Lung (tissue), 12 donors: Measurements from ENCODE around the gene TOM1L2. TPM values are rescaled to one million over a fixed set of nuclear protein-coding genes. Genes with fewer than 3 reads are reported as not detected.

ENCODE experiments used
- ATAC-seq: fragments of 200-7000 bp; cut with Tn5 transposase; one replicate; pipeline ENCODE4 v1.9.1; 2020; ENCODE audit warnings: moderate number of reproducible peaks; ENCODE audit not compliant: insufficient read depth, low FRiP score
- DNase-seq, 3 donors: peaks; one replicate each; pipeline ENCODE4 v3.0.0-alpha.2; 2013 to 2017
- H3K27ac ChIP-seq, 2 donors: one replicate each; pipeline ENCODE4 v1.5.1; 2013; ENCODE audit warnings: mild to moderate bottlenecking in 2 of 2, moderate library complexity in 2 of 2, control low read depth in 1 of 2, inconsistent platforms in 1 of 2, low read depth in 1 of 2, low read length in 1 of 2
- H3K27me3 ChIP-seq, 3 donors: one replicate each; pipeline ENCODE4 v1.5.1; 2013; ENCODE audit warnings: low read length in 2 of 3; ENCODE audit not compliant: control insufficient read depth in 3 of 3, insufficient read depth in 3 of 3
- H3K36me3 ChIP-seq, 4 donors: one replicate each; pipeline ENCODE4 v1.5.1; 2013; ENCODE audit warnings: low read length in 4 of 4, mild to moderate bottlenecking in 1 of 4, moderate library complexity in 1 of 4; ENCODE audit not compliant: control insufficient read depth in 4 of 4, insufficient read depth in 4 of 4
- H3K4me1 ChIP-seq, 5 donors: one replicate each; pipeline ENCODE4 v1.5.1; 2013; ENCODE audit warnings: low read length in 5 of 5, mild to moderate bottlenecking in 2 of 5, moderate library complexity in 1 of 5; ENCODE audit not compliant: control insufficient read depth in 5 of 5, insufficient read depth in 5 of 5
- H3K4me3 ChIP-seq: one replicate; pipeline ENCODE4 v1.5.1; 2013; ENCODE audit warnings: mild to moderate bottlenecking, control low read depth, moderate library complexity
- H3K9ac ChIP-seq, 2 donors: one replicate each; pipeline ENCODE4 v1.5.1; 2013; ENCODE audit warnings: low read length in 2 of 2, control low read depth in 1 of 2; ENCODE audit not compliant: insufficient read depth in 1 of 2
- H3K9me3 ChIP-seq, 4 donors: one replicate each; pipeline ENCODE4 v1.5.1; 2013; ENCODE audit warnings: low read length in 3 of 4, mild to moderate bottlenecking in 1 of 4, moderate library complexity in 1 of 4; ENCODE audit not compliant: control insufficient read depth in 4 of 4, insufficient read depth in 3 of 4
- CTCF ChIP-seq: IDR thresholded peaks from 2 replicates; pipeline ENCODE4 v1.5.1; 2012; ENCODE audit warnings: mild to moderate bottlenecking; ENCODE audit errors: control extremely low read depth, extremely low read depth
- WGBS, 2 donors: extraction: QIAGEN DNeasy Blood & Tissue Kit; methylation state at CpG; one replicate each; pipeline ENCODE4 v1.1.7; 2013; 5-methylcytosine and 5-hydroxymethylcytosine counted together
- polyA plus RNA-seq, 2 donors: library from polyadenylated mRNA; stranded (reverse); fragments of 200-250 nt; gene quantifications; one replicate each; pipeline ENCODE4 v1.2.1, GENCODE V29; 2013
- total RNA-seq, 2 donors: library from RNA; depleted of rRNA in 1 of 2; stranded (reverse); fragments of >200 nt in 1 of 2; gene quantifications; one replicate each; pipeline ENCODE4 v1.2.1, GENCODE V29; 2014 to 2021
- donor health status: control.
- donor health status: control.
- donor health status: Bipolar disorder and iron deficiency.
- donor health status: healthy.
- donor health status: DM: yes; HTN: yes; CAD: no.

TOM1L2 gene
- total and polyA plus RNA-seq, 4 donors = 21.5 to 56.5 (median 35.8) TPM

DNA sequence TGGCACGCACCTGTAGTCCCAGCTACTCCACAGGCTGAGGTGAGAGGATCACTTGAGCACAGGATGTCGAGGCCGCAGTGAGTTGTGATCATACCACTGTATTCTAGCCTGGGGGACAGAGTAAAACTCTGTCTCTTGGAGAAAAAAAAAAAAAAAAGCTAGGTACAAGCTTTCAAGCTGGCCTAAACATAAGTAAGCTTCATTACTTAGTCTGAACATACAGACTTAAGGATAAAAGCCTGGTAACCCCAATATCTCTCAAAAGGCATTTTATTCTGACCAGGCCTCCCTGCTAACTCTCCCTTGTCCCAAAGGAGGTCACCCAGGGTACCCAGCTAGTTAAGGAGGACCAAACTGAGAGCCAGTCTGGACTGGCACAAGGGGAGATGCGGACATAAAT lies 46.2 kb downstream of the TOM1L2 start:
- Histone ChIP-seq H3K9ac (no peak overlapping the region), H3K36me3 (no peaks in the 10 kb centered on the region), H3K27ac (no peak overlapping the region), H3K4me3 (no peak overlapping the region), H3K27me3 (no peaks in the 10 kb centered on the region), H3K4me1 (peaks cover 17 to 27% (median 21%) of the 10 kb centered on the region in 5 donors), H3K9me3 (no peaks in the 10 kb centered on the region)
- no peak for ATAC-seq
- no peak for DNase-seq
- 80 to 87% methylated on average over 4 of the region's 4 CpGs for WGBS, 2 donors
- no peak for TF ChIP-seq CTCF

GRCh38 chr17:17924857-17925250 lies 47.3 kb downstream of the TOM1L2 start:
- TF ChIP-seq CTCF = no peak
- H3K4me1 ChIP-seq = peaks cover 18 to 25% (median 19%) of the 10 kb centered on the region in 5 donors
- no peak overlapping the region for H3K9ac ChIP-seq
- no peaks in the 10 kb centered on the region for H3K36me3 ChIP-seq
- no peak for ATAC-seq
- H3K27ac ChIP-seq = no peak overlapping the region
- H3K4me3 ChIP-seq = no peak overlapping the region
- DNase-seq = no peak
- no peaks in the 10 kb centered on the region for H3K27me3 ChIP-seq
- no peaks in the 10 kb centered on the region for H3K9me3 ChIP-seq

GRCh38 chr17:17924131-17924856 lies 47.9 kb downstream of the TOM1L2 start:
- DNase-seq (no peak), ATAC-seq (no peak)
- WGBS, 2 donors = 96 to 97% methylated on average over 5 of the region's 5 CpGs
- H3K36me3 ChIP-seq = no peaks in the 10 kb centered on the region
- H3K4me3 ChIP-seq = no peak overlapping the region
- no peaks in the 10 kb centered on the region for H3K9me3 ChIP-seq
- no peak for TF ChIP-seq CTCF
- no peak overlapping the region for H3K9ac ChIP-seq
- peaks cover 15 to 21% (median 18%) of the 10 kb centered on the region in 5 donors for H3K4me1 ChIP-seq
- no peak overlapping the region for H3K27ac ChIP-seq
- no peaks in the 10 kb centered on the region for H3K27me3 ChIP-seq
